K562 (cell line): Measurements from ENCODE around the gene LRRC74B. TPM values are rescaled to one million over a fixed set of nuclear protein-coding genes. Genes with fewer than 3 reads are reported as not detected.
A peak's percentile ranks its signal among the peaks of the same experiment; 100 is the strongest.

ENCODE experiments used
- CSDE1 ChIP-seq, 2 experiments: fragments of 450-650 bp; IDR thresholded peaks; 2 replicates each; pipeline ENCODE4 v1.6.1; 2016; ENCODE audit warnings: mild to moderate bottlenecking in 1 of 2
- KAT2B ChIP-seq: IDR thresholded peaks from one replicate; pipeline ENCODE4 v1.6.1; 2012; ENCODE audit warnings: low read depth, mild to moderate bottlenecking, control low read depth, inconsistent platforms, low read length, moderate library complexity
- NCOR1 ChIP-seq: fragments of 450-650 bp; IDR thresholded peaks from 2 replicates; pipeline ENCODE4 v1.6.1; 2016; ENCODE audit warnings: mild to moderate bottlenecking, moderate library complexity
- SETDB1 ChIP-seq: IDR thresholded peaks from one replicate; pipeline ENCODE4 v1.6.1; 2012; ENCODE audit warnings: low read length, control low read depth, inconsistent platforms
- TOE1 ChIP-seq, 2 experiments: fragments of 450-650 bp in 1 of 2; sonication (generic) in 1 of 2; formaldehyde crosslinking in 1 of 2; IDR thresholded peaks; 2 replicates each; pipeline versions ENCODE4 v1.7.1 to v1.8.0; 2016 to 2022; ENCODE audit warnings: borderline replicate concordance in 2 of 2, mild to moderate bottlenecking in 2 of 2, antibody characterized with exemption in 1 of 2, inconsistent platforms in 1 of 2, low read depth in 1 of 2, missing genetic modification reagents in 1 of 2, moderate library complexity in 1 of 2
- U2AF1 ChIP-seq: fragments of 200-400 bp; formaldehyde crosslinking; optimal IDR thresholded peaks from 2 replicates; pipeline ENCODE3; 2017; ENCODE audit warnings: mild to moderate bottlenecking, low read depth, low read length, moderate library complexity
- polyA plus RNA-seq, 8 experiments: library from polyadenylated mRNA; depleted of rRNA in 4 of 8; stranded (reverse) in 5 of 8; unstranded in 3 of 8; fragments of >200 nt; fragmentation: Nextera tagmentation in 2 of 8; fragmentation: Illumina TruSeq in 1 of 8; extraction: Ambion mirVana in 2 of 8; extraction: Trizol in 1 of 8; gene quantifications; 2 replicates each; pipeline versions ENCODE4 v1.2.1 to v1.2.3, GENCODE V29; 2011 to 2014; ENCODE audit warnings: inconsistent platforms in 1 of 8, missing spikeins in 1 of 8
- total RNA-seq, 7 experiments: library from RNA; depleted of rRNA in 6 of 7; stranded (reverse); fragments of >200 nt in 6 of 7; fragmentation: Illumina TruSeq in 2 of 7; extraction: Trizol in 2 of 7; gene quantifications; 2 replicates each; pipeline versions ENCODE4 v1.2.1 to v1.2.3, GENCODE V29; 2011 to 2021; ENCODE audit warnings: low replicate concordance in 1 of 7
- TF ChIP-seq, protein P1 (sequence below): fragments of 200-600 bp; sonication (generic); IDR thresholded peaks from one replicate; pipeline ENCODE4 v1.6.1; 2012; ENCODE audit warnings: mild to moderate bottlenecking, low read depth, low read length, inconsistent platforms
- TF ChIP-seq, protein P2 (sequence below): fragments of 200-800 bp; sonication (Bioruptor generic); IDR thresholded peaks from 2 replicates; pipeline ENCODE4 v1.6.1; 2016; ENCODE audit warnings: missing genetic modification characterization, missing compliant biosample characterization

Gene LRRC74B
- total and polyA plus RNA-seq, 9 of the 15 experiments (the other 6 are each of a cell fraction or from before 2014, with no cell fraction given): not detected

DNA sequence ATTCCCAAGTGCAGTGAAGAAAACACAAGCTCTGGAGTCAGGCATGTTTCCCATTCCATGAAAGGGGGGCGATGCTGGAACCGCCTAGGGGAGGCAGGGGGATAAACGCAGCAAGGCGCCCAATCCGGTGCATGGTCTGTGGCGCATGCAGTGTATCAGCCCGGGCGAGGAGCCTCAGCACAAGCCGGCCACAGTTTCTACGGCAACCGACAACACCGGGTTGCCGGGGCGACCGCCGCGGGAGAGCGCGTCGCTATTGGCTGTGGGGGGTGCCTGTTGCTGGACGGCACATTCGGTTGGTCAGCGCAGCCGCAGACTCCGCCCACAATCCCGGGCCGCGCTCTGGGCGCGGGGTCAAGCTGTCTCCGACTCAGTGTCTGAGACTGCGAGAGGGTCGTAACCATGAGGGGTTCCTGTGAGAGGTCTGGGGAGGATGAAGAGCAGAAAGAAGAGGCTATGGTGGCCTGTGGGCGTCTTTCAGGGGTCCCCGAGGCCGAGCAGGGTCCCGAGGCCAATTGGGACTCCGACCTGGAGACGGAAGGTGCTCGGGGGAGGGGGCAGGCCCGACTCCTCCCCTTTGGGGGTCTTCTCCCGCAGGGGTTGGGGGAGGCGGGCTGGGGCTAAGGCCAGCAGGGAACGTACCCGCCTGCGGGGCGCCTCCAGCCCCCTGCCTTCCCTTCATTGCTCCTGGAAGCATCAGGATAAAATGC is at the start of gene LRRC74B (continued):
- TF ChIP-seq, protein P1, sequence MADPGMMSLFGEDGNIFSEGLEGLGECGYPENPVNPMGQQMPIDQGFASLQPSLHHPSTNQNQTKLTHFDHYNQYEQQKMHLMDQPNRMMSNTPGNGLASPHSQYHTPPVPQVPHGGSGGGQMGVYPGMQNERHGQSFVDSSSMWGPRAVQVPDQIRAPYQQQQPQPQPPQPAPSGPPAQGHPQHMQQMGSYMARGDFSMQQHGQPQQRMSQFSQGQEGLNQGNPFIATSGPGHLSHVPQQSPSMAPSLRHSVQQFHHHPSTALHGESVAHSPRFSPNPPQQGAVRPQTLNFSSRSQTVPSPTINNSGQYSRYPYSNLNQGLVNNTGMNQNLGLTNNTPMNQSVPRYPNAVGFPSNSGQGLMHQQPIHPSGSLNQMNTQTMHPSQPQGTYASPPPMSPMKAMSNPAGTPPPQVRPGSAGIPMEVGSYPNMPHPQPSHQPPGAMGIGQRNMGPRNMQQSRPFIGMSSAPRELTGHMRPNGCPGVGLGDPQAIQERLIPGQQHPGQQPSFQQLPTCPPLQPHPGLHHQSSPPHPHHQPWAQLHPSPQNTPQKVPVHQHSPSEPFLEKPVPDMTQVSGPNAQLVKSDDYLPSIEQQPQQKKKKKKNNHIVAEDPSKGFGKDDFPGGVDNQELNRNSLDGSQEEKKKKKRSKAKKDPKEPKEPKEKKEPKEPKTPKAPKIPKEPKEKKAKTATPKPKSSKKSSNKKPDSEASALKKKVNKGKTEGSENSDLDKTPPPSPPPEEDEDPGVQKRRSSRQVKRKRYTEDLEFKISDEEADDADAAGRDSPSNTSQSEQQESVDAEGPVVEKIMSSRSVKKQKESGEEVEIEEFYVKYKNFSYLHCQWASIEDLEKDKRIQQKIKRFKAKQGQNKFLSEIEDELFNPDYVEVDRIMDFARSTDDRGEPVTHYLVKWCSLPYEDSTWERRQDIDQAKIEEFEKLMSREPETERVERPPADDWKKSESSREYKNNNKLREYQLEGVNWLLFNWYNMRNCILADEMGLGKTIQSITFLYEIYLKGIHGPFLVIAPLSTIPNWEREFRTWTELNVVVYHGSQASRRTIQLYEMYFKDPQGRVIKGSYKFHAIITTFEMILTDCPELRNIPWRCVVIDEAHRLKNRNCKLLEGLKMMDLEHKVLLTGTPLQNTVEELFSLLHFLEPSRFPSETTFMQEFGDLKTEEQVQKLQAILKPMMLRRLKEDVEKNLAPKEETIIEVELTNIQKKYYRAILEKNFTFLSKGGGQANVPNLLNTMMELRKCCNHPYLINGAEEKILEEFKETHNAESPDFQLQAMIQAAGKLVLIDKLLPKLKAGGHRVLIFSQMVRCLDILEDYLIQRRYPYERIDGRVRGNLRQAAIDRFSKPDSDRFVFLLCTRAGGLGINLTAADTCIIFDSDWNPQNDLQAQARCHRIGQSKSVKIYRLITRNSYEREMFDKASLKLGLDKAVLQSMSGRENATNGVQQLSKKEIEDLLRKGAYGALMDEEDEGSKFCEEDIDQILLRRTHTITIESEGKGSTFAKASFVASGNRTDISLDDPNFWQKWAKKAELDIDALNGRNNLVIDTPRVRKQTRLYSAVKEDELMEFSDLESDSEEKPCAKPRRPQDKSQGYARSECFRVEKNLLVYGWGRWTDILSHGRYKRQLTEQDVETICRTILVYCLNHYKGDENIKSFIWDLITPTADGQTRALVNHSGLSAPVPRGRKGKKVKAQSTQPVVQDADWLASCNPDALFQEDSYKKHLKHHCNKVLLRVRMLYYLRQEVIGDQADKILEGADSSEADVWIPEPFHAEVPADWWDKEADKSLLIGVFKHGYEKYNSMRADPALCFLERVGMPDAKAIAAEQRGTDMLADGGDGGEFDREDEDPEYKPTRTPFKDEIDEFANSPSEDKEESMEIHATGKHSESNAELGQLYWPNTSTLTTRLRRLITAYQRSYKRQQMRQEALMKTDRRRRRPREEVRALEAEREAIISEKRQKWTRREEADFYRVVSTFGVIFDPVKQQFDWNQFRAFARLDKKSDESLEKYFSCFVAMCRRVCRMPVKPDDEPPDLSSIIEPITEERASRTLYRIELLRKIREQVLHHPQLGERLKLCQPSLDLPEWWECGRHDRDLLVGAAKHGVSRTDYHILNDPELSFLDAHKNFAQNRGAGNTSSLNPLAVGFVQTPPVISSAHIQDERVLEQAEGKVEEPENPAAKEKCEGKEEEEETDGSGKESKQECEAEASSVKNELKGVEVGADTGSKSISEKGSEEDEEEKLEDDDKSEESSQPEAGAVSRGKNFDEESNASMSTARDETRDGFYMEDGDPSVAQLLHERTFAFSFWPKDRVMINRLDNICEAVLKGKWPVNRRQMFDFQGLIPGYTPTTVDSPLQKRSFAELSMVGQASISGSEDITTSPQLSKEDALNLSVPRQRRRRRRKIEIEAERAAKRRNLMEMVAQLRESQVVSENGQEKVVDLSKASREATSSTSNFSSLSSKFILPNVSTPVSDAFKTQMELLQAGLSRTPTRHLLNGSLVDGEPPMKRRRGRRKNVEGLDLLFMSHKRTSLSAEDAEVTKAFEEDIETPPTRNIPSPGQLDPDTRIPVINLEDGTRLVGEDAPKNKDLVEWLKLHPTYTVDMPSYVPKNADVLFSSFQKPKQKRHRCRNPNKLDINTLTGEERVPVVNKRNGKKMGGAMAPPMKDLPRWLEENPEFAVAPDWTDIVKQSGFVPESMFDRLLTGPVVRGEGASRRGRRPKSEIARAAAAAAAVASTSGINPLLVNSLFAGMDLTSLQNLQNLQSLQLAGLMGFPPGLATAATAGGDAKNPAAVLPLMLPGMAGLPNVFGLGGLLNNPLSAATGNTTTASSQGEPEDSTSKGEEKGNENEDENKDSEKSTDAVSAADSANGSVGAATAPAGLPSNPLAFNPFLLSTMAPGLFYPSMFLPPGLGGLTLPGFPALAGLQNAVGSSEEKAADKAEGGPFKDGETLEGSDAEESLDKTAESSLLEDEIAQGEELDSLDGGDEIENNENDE: peak; percentile 26
- no peak for TF ChIP-seq TOE1 (IDR thresholded peaks at IDR 0.05; ENCODE audit: borderline replicate concordance)
- peak; percentile 89; the same call in 1 of the 2 replicates for TF ChIP-seq TOE1 (CRISPR knock-in tag; IDR thresholded peaks at IDR 0.05; ENCODE audit: borderline replicate concordance, low read depth)
- TF ChIP-seq, protein P2, sequence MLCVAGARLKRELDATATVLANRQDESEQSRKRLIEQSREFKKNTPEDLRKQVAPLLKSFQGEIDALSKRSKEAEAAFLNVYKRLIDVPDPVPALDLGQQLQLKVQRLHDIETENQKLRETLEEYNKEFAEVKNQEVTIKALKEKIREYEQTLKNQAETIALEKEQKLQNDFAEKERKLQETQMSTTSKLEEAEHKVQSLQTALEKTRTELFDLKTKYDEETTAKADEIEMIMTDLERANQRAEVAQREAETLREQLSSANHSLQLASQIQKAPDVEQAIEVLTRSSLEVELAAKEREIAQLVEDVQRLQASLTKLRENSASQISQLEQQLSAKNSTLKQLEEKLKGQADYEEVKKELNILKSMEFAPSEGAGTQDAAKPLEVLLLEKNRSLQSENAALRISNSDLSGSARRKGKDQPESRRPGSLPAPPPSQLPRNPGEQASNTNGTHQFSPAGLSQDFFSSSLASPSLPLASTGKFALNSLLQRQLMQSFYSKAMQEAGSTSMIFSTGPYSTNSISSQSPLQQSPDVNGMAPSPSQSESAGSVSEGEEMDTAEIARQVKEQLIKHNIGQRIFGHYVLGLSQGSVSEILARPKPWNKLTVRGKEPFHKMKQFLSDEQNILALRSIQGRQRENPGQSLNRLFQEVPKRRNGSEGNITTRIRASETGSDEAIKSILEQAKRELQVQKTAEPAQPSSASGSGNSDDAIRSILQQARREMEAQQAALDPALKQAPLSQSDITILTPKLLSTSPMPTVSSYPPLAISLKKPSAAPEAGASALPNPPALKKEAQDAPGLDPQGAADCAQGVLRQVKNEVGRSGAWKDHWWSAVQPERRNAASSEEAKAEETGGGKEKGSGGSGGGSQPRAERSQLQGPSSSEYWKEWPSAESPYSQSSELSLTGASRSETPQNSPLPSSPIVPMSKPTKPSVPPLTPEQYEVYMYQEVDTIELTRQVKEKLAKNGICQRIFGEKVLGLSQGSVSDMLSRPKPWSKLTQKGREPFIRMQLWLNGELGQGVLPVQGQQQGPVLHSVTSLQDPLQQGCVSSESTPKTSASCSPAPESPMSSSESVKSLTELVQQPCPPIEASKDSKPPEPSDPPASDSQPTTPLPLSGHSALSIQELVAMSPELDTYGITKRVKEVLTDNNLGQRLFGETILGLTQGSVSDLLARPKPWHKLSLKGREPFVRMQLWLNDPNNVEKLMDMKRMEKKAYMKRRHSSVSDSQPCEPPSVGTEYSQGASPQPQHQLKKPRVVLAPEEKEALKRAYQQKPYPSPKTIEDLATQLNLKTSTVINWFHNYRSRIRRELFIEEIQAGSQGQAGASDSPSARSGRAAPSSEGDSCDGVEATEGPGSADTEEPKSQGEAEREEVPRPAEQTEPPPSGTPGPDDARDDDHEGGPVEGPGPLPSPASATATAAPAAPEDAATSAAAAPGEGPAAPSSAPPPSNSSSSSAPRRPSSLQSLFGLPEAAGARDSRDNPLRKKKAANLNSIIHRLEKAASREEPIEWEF (CRISPR knock-in tag): no peak
- no peak for TF ChIP-seq KAT2B
- peak; percentile 26 for TF ChIP-seq SETDB1
- TF ChIP-seq NCOR1: no peak
- TF ChIP-seq U2AF1: no peak
- no peak for TF ChIP-seq CSDE1 (IDR thresholded peaks at IDR 0.05)
